ENCODE data around the gene KDM2B. TPM values are rescaled to one million over a fixed set of nuclear protein-coding genes. Genes with fewer than 3 reads are reported as not detected.

The KDM2B gene
- total RNA-seq, 1 experiment from 2014 or later = 24.7 TPM

- no peaks in the 10 kb centered on the region for H3K27me3 Mint-ChIP-seq (ENCODE audit: unreplicated experiment)
Measured at GRCh38 chr12:121383601-121384021, 197.2 kb downstream of the KDM2B start.

GRCh38 chr12:121379945-121380344 lies 200.9 kb downstream of the KDM2B start:
- TF ChIP-seq CTCF (IDR thresholded peaks at IDR 0.05; ENCODE audit: unreplicated experiment) = no peak
- Mint-ChIP-seq H3K4me3 (ENCODE audit: low read depth, unreplicated experiment) (no peak overlapping the region), H3K36me3 (ENCODE audit: insufficient read depth, unreplicated experiment) (no peaks in the 10 kb centered on the region), H3K27ac (ENCODE audit: unreplicated experiment) (no peak overlapping the region), H3K27me3 (ENCODE audit: unreplicated experiment) (no peaks in the 10 kb centered on the region), H3K9me3 (ENCODE audit: low read depth, unreplicated experiment) (no peaks in the 10 kb centered on the region), H3K4me1 (ENCODE audit: low read depth, unreplicated experiment) (peaks cover 10% of the 10 kb centered on the region)
- BruUV-seq (replicated peaks) = no TSS peak
- intact Hi-C loops (cut with micrococcal nuclease; ENCODE audit: unreplicated experiment) = no loop called here
- no peak for DNase-seq
- CTCF ChIA-PET = no interaction called here

More at GRCh38 chr12:121383601-121384021, 197.2 kb downstream of the KDM2B start:
- BruUV-seq (replicated peaks) = no TSS peak
- intact Hi-C loops (cut with micrococcal nuclease; ENCODE audit: unreplicated experiment) = no loop called here
- Mint-ChIP-seq H3K4me3 (ENCODE audit: low read depth, unreplicated experiment) (no peak overlapping the region), H3K36me3 (ENCODE audit: insufficient read depth, unreplicated experiment) (no peaks in the 10 kb centered on the region), H3K9me3 (ENCODE audit: low read depth, unreplicated experiment) (no peaks in the 10 kb centered on the region), H3K27ac (ENCODE audit: unreplicated experiment) (no peak overlapping the region), H3K4me1 (ENCODE audit: low read depth, unreplicated experiment) (peaks cover 10% of the 10 kb centered on the region)
- no peak for TF ChIP-seq CTCF (IDR thresholded peaks at IDR 0.05; ENCODE audit: unreplicated experiment)
- peak; percentile 17 for DNase-seq
- CTCF ChIA-PET = interaction anchor here (0.6 to 1.3 kb wide), 3 partner anchors 9 to 157 kb away, joined by 3 to 7 read pairs (median 3); no protein-coding TSS in a partner anchor

Small RNAs within 50 kb of the gene (microRNA-seq; reads per million reads assigned to microRNA genes)
- gene MIR7107 = not detected

Other genes with a start within 250 kb of the KDM2B start
- 150 and 153 TPM in 2 replicates for gene ANAPC5, start 228.6 kb downstream of the KDM2B start, total RNA-seq (2022)
- 79.5 and 82.0 TPM in 2 replicates for gene RNF34, start 180.9 kb downstream of the KDM2B start, total RNA-seq (2022)
- 33.4 and 35.5 TPM in 2 replicates for gene ORAI1, start 45.5 kb upstream of the KDM2B start, total RNA-seq (2022)
- 0.76 and 1.2 TPM in 2 replicates for gene MORN3, start 88.6 kb upstream of the KDM2B start, total RNA-seq (2022)
- gene TMEM120B, start 131.7 kb upstream of the KDM2B start, total RNA-seq (2022) = 23.2 and 25.3 TPM in 2 replicates
- 73.9 and 121 TPM in 2 replicates for gene RHOF, start 212.7 kb upstream of the KDM2B start, total RNA-seq (2022)
- 32.2 and 33.1 TPM in 2 replicates for gene SETD1B, start 223.0 kb upstream of the KDM2B start, total RNA-seq (2022)